ENCODE data around the gene MYO1D.

DNA sequence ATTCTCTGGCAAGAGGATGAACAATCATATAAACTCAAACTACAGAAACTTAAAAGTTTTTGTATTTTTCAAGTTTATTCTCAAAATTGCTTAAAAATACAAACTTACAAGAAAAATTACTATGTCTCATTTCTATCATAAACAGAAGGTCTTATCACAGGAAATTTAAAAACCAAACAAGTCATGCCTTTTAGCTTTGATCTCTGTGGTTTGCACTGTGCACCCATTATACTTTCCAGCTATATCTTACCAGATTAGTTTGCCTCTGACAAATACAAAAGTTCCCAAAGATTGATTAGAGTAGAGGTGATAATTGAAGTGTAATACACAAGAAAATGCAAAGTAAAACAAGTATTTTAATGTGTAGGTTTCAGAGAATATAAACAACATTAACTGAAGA is 117.4 kb downstream of the MYO1D start:
- TF ChIP-seq, protein P1, sequence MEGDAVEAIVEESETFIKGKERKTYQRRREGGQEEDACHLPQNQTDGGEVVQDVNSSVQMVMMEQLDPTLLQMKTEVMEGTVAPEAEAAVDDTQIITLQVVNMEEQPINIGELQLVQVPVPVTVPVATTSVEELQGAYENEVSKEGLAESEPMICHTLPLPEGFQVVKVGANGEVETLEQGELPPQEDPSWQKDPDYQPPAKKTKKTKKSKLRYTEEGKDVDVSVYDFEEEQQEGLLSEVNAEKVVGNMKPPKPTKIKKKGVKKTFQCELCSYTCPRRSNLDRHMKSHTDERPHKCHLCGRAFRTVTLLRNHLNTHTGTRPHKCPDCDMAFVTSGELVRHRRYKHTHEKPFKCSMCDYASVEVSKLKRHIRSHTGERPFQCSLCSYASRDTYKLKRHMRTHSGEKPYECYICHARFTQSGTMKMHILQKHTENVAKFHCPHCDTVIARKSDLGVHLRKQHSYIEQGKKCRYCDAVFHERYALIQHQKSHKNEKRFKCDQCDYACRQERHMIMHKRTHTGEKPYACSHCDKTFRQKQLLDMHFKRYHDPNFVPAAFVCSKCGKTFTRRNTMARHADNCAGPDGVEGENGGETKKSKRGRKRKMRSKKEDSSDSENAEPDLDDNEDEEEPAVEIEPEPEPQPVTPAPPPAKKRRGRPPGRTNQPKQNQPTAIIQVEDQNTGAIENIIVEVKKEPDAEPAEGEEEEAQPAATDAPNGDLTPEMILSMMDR (IDR thresholded peaks at IDR 0.05; ENCODE audit: insufficient read depth, low read depth, low read length), result no peak
- TF ChIP-seq EZH2 (IDR thresholded peaks at IDR 0.05; ENCODE audit: insufficient read depth, low read length), result no peak
